Activated T-cell treated with anti-CD3 and anti-CD28 coated beads, Interleukin-2, amount 50 U/mL, for 4 hours (primary cell): ENCODE results near the gene SAA4. TPM values are rescaled to one million over a fixed set of nuclear protein-coding genes. Genes with fewer than 3 reads are reported as not detected.
A peak's percentile ranks its signal among the peaks of the same experiment; 100 is the strongest.
"Not testable (repeated sequence)": the region's sequence is repeated elsewhere in the genome, so short reads cannot be mapped to it uniquely, and the experiment has no call there.

Source experiments
- ATAC-seq, 2 donors: fragments of 200-7000 bp; cut with Tn5 transposase; one replicate each; pipeline ENCODE4 v1.10.0; 2021
- DNase-seq: peaks from one replicate; pipeline ENCODE4 v3.0.0-alpha.2; 2020
- H3K27me3 Mint-ChIP-seq: one replicate; pipeline ENCODE4 v1.8.0; 2021; ENCODE audit warnings: low read depth, mixed read lengths
- H3K36me3 Mint-ChIP-seq: one replicate; pipeline ENCODE4 v1.8.0; 2022; ENCODE audit warnings: mixed read lengths; ENCODE audit not compliant: insufficient read depth
- H3K4me1 Mint-ChIP-seq: one replicate; pipeline ENCODE4 v1.8.0; 2021; ENCODE audit warnings: low read depth, mixed read lengths
- H3K4me3 Mint-ChIP-seq: one replicate; pipeline ENCODE4 v1.8.0; 2021; ENCODE audit warnings: mild to moderate bottlenecking, moderate library complexity, mixed read lengths
- H3K9me3 Mint-ChIP-seq: one replicate; pipeline ENCODE4 v1.8.0; 2021; ENCODE audit warnings: mixed read lengths
- total RNA-seq, 3 donors: library from RNA; stranded (reverse); gene quantifications; one replicate each; pipeline ENCODE4 v1.2.1, GENCODE V29; 2021

SAA4 gene
- total RNA-seq, 3 donors from 2014 or later, result not detected

GRCh38 chr11:18261721-18262120 lies 25.1 kb upstream of the SAA4 start:
- Mint-ChIP-seq H3K27me3 (peaks cover 2% of the 10 kb centered on the region), H3K36me3 (no peaks in the 10 kb centered on the region), H3K9me3 (no peaks in the 10 kb centered on the region), H3K4me1 (no peaks in the 10 kb centered on the region), H3K4me3 (no peak overlapping the region)
- ATAC-seq (no peak), DNase-seq (no peak)

GRCh38 chr11:18259259-18259658 lies 22.7 kb upstream of the SAA4 start:
- H3K4me1 Mint-ChIP-seq, result no peaks in the 10 kb centered on the region
- H3K9me3 Mint-ChIP-seq, result no peaks in the 10 kb centered on the region
- H3K27me3 Mint-ChIP-seq, result peaks cover 4% of the 10 kb centered on the region
- H3K4me3 Mint-ChIP-seq, result no peak overlapping the region
- no peaks in the 10 kb centered on the region for H3K36me3 Mint-ChIP-seq
- DNase-seq (no peak), ATAC-seq (no peak)

- Mint-ChIP-seq H3K36me3 (no peaks in the 10 kb centered on the region), H3K9me3 (no peaks in the 10 kb centered on the region), H3K4me1 (no peaks in the 10 kb centered on the region), H3K27me3 (peaks cover 4% of the 10 kb centered on the region), H3K4me3 (no peak overlapping the region)
- ATAC-seq, result no peak
- DNase-seq, result no peak
Measured at GRCh38 chr11:18254781-18255361, 18.3 kb upstream of the SAA4 start.

GRCh38 chr11:18253778-18254338 lies 17.3 kb upstream of the SAA4 start:
- no peaks in the 10 kb centered on the region for H3K9me3 Mint-ChIP-seq
- H3K4me1 Mint-ChIP-seq, result no peaks in the 10 kb centered on the region
- no peak overlapping the region for H3K4me3 Mint-ChIP-seq
- H3K36me3 Mint-ChIP-seq, result no peaks in the 10 kb centered on the region
- no peak for ATAC-seq
- no peak for DNase-seq
- H3K27me3 Mint-ChIP-seq, result peaks cover 2% of the 10 kb centered on the region

- Mint-ChIP-seq H3K4me1 (no peaks in the 10 kb centered on the region), H3K36me3 (no peaks in the 10 kb centered on the region)
Measured at GRCh38 chr11:18253233-18253632, 16.6 kb upstream of the SAA4 start.

GRCh38 chr11:18248561-18248960 lies 12.0 kb upstream of the SAA4 start, which contains the start of gene SAA2:
TSS of gene SAA2 (minus strand) at chr11:18248668. CDS start at chr11:18248011, 657 bp downstream.
- Mint-ChIP-seq H3K36me3 (no peaks in the 10 kb centered on the region), H3K4me3 (no peak within 1 kb of the TSS), H3K4me1 (peaks cover 19% of the 10 kb centered on the region), H3K27me3 (no peaks in the 10 kb centered on the region), H3K9me3 (no peaks in the 10 kb centered on the region)
- ATAC-seq, result no peak
- DNase-seq, result no peak

More at GRCh38 chr11:18253233-18253632, 16.6 kb upstream of the SAA4 start:
- Mint-ChIP-seq H3K4me3 (no peak overlapping the region), H3K9me3 (no peaks in the 10 kb centered on the region), H3K27me3 (peaks cover 2% of the 10 kb centered on the region)
- DNase-seq (no peak), ATAC-seq (no peak)

GRCh38 chr11:18247191-18247581 lies 10.6 kb upstream of the SAA4 start:
- peak in 1 of 2 donors; percentile 15 for ATAC-seq
- H3K4me3 Mint-ChIP-seq, result peak overlapping the region; percentile 71

GRCh38 chr11:18246379-18247190 lies 10.0 kb upstream of the SAA4 start:
- Mint-ChIP-seq H3K4me3 (peak overlapping the region; percentile 71), H3K4me1 (peaks cover 19% of the 10 kb centered on the region)
- not testable (repeated sequence) for DNase-seq, H3K27me3 Mint-ChIP-seq, H3K36me3 Mint-ChIP-seq, H3K9me3 Mint-ChIP-seq
- peak; percentile 69 to 72 for ATAC-seq

More at GRCh38 chr11:18247191-18247581, 10.6 kb upstream of the SAA4 start:
- H3K27me3 Mint-ChIP-seq, H3K36me3 Mint-ChIP-seq, DNase-seq, H3K9me3 Mint-ChIP-seq: not testable (repeated sequence)
- H3K4me1 Mint-ChIP-seq, result peaks cover 19% of the 10 kb centered on the region

GRCh38 chr11:18245396-18245795 lies 8.8 kb upstream of the SAA4 start:
- Mint-ChIP-seq H3K4me1 (peaks cover 19% of the 10 kb centered on the region), H3K9me3 (no peaks in the 10 kb centered on the region), H3K4me3 (no peak overlapping the region), H3K27me3 (no peaks in the 10 kb centered on the region), H3K36me3 (no peaks in the 10 kb centered on the region)
- no peak for ATAC-seq
- no peak for DNase-seq

- no peaks in the 10 kb centered on the region for H3K9me3 Mint-ChIP-seq
- no peaks in the 10 kb centered on the region for H3K36me3 Mint-ChIP-seq
- peaks cover 7% of the 10 kb centered on the region for H3K27me3 Mint-ChIP-seq
- peaks cover 19% of the 10 kb centered on the region for H3K4me1 Mint-ChIP-seq
- no peak for ATAC-seq
- peak; percentile 46 for DNase-seq
- H3K4me3 Mint-ChIP-seq, result no peak overlapping the region
Measured at GRCh38 chr11:18243783-18244362, 7.3 kb upstream of the SAA4 start.

- no peaks in the 10 kb centered on the region for H3K9me3 Mint-ChIP-seq
- peaks cover 22% of the 10 kb centered on the region for H3K27me3 Mint-ChIP-seq
- ATAC-seq (no peak), DNase-seq (no peak)
- H3K4me1 Mint-ChIP-seq, result peaks cover 5% of the 10 kb centered on the region
- no peak overlapping the region for H3K4me3 Mint-ChIP-seq
- no peaks in the 10 kb centered on the region for H3K36me3 Mint-ChIP-seq
Measured at GRCh38 chr11:18239655-18240054, 3.1 kb upstream of the SAA4 start.

- H3K27me3 Mint-ChIP-seq, result peaks cover 22% of the 10 kb centered on the region
- H3K9me3 Mint-ChIP-seq, result no peaks in the 10 kb centered on the region
- ATAC-seq (no peak), DNase-seq (no peak)
- no peaks in the 10 kb centered on the region for H3K4me1 Mint-ChIP-seq
- H3K4me3 Mint-ChIP-seq, result no peak overlapping the region
- no peaks in the 10 kb centered on the region for H3K36me3 Mint-ChIP-seq
Measured at GRCh38 chr11:18235394-18236334, 938 bp downstream of the SAA4 start.

- DNase-seq (no peak), ATAC-seq (no peak)
- no peaks in the 10 kb centered on the region for H3K9me3 Mint-ChIP-seq
- H3K4me1 Mint-ChIP-seq, result no peaks in the 10 kb centered on the region
- H3K27me3 Mint-ChIP-seq, result peaks cover 15% of the 10 kb centered on the region
- H3K4me3 Mint-ChIP-seq, result no peak overlapping the region
- no peaks in the 10 kb centered on the region for H3K36me3 Mint-ChIP-seq
Measured at GRCh38 chr11:18233912-18234311, 2.7 kb downstream of the SAA4 start.

- Mint-ChIP-seq H3K4me1 (no peaks in the 10 kb centered on the region), H3K27me3 (peaks cover 1% of the 10 kb centered on the region), H3K9me3 (no peaks in the 10 kb centered on the region), H3K36me3 (no peaks in the 10 kb centered on the region), H3K4me3 (no peak overlapping the region)
- DNase-seq, result no peak
- no peak for ATAC-seq
Measured at GRCh38 chr11:18230859-18231258, 5.7 kb downstream of the SAA4 start.
